Measurements from ENCODE around the gene MAOB.
A peak's percentile ranks its signal among the peaks of the same experiment; 100 is the strongest.

The MAOB gene

GRCh38 chrX:43845776-43846175 is 36.5 kb downstream of the MAOB start:
- Histone ChIP-seq H3K9me3 (no peaks in the 10 kb centered on the region), H3K4me1 (peaks cover 4% of the 10 kb centered on the region; the same call in 1 of the 2 replicates), H3K4me3 (no peak overlapping the region), H3K36me3 (replicated peaks) (no peaks in the 10 kb centered on the region), H3K27me3 (ENCODE audit: low read depth) (no peaks in the 10 kb centered on the region)
- in situ Hi-C loops (cut with MboI; ENCODE audit: low sequenced_read_pairs), result no loop called here
- DNase-seq (ENCODE audit: low spot score in 2 of 2), result no peak

DNA sequence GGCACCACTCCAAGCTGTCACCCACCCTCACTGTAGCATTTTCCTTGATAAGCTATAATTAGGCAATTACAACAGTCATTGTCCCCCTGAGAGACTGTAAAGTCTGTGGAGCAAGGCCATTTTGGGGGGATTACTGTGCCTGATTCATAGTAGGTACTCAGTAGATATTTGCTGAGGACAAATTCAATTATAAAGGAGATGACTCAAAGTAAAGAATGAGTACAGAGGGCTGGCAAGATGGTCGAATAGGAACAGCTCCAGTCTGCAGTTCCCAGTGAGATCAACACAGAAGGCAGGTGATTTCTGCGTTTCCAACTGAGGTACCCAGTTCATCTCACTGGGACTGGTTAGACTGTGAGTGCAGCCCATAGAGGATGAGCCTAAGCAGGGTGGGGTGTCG is 42.0 kb downstream of the MAOB start:
- Histone ChIP-seq H3K4me1 (peaks cover 3% of the 10 kb centered on the region; the same call in 1 of the 2 replicates), H3K36me3 (replicated peaks) (no peaks in the 10 kb centered on the region), H3K4me3 (no peak overlapping the region), H3K27me3 (ENCODE audit: low read depth) (no peaks in the 10 kb centered on the region), H3K9me3 (no peaks in the 10 kb centered on the region)
- in situ Hi-C loops (cut with MboI; ENCODE audit: low sequenced_read_pairs), result no loop called here
- no peak for DNase-seq (ENCODE audit: low spot score in 2 of 2)

GRCh38 chrX:43836435-43837184 is 45.6 kb downstream of the MAOB start:
- in situ Hi-C loops (cut with MboI; ENCODE audit: low sequenced_read_pairs), result loop anchor here (10.0 kb wide), 1 partner anchor 118 kb away; no protein-coding TSS in a partner anchor
- Histone ChIP-seq H3K27me3 (ENCODE audit: low read depth) (no peaks in the 10 kb centered on the region), H3K9me3 (no peaks in the 10 kb centered on the region), H3K4me3 (no peak overlapping the region), H3K4me1 (peaks cover 3% of the 10 kb centered on the region; the same call in 1 of the 2 replicates), H3K36me3 (replicated peaks) (no peaks in the 10 kb centered on the region)
- peak in 1 of 2 experiments; percentile 27 for DNase-seq (ENCODE audit: low spot score in 2 of 2)

- Histone ChIP-seq H3K9me3 (no peaks in the 10 kb centered on the region), H3K27me3 (ENCODE audit: low read depth) (no peaks in the 10 kb centered on the region), H3K36me3 (replicated peaks) (no peaks in the 10 kb centered on the region), H3K4me1 (peaks cover 3% of the 10 kb centered on the region; the same call in 1 of the 2 replicates), H3K4me3 (no peak overlapping the region)
- DNase-seq (ENCODE audit: low spot score in 2 of 2), result no peak
- in situ Hi-C loops (cut with MboI; ENCODE audit: low sequenced_read_pairs), result loop anchor here (10.0 kb wide), 1 partner anchor 119 kb away; no protein-coding TSS in a partner anchor
Measured at GRCh38 chrX:43835559-43835958, 46.7 kb downstream of the MAOB start.

DNA sequence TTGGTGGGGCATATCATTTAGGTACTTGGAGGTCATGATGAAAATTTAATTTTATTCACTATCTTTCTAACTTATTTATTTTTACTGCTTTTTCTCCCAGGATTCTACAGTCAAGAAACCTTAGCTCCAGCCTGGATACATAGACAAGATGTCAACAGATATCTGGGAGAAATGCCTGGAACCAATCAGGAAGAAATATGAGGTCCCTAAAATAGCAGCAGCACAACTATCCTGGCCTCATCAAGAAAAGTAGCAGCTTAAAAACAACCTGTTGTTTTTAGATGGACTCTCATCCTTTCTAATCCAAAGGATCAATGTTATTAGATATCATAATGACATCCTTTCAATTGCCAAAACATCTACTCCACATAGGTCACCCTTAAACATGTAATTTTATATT is 54.5 kb downstream of the MAOB start:
- no peaks in the 10 kb centered on the region for H3K9me3 ChIP-seq
- no peaks in the 10 kb centered on the region for H3K36me3 ChIP-seq (replicated peaks)
- 0 out of 2 replicates have a peak, but pooled peaks cover 2% of the 10 kb centered on the region for H3K27me3 ChIP-seq (ENCODE audit: low read depth)
- H3K4me1 ChIP-seq, result no peaks in the 10 kb centered on the region
- in situ Hi-C loops (cut with MboI; ENCODE audit: low sequenced_read_pairs), result no loop called here
- H3K4me3 ChIP-seq, result no peak overlapping the region
- DNase-seq (ENCODE audit: low spot score in 2 of 2), result no peak

DNA sequence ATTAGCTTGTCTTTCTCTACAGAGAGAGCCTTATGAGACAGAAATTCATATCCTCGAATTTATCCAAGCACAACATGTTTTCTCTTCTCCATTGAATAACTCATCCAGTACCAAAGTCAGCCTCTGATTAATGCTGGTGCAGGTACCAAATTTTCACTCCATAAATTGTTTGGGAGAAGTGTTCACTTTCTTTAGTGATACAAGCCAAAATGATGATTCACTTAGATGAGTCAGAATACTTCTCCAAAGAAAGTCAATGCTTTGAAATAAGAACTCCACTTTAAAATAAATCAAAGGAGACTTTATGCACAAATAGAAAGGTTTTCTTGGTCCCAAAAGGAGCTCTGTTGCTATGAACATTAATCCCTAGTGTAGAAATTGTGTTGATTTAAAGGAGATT is 60.2 kb downstream of the MAOB start:
- in situ Hi-C loops (cut with MboI; ENCODE audit: low sequenced_read_pairs), result no loop called here

DNA sequence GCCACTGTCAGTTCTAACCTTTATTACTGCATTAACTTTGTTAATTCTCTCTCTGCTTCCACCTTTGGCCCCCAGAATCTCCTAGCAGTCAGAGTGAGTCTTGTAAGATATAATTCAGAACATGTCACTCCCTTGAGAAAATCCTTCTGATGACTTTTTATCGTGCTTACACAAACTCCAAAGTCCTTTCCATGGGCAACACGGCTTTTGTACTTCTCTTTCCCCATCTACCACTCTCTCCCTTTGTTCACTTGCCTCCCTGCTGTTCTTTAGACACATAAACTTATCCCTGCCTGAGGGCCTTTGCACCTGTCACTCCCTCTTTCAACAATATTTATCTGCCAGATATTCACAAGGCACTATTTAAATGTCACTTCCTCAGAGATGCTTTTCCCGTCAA is 64.8 kb downstream of the MAOB start:
- Histone ChIP-seq H3K4me3 (no peak overlapping the region), H3K27me3 (ENCODE audit: low read depth) (no peaks in the 10 kb centered on the region; the same call in 1 of the 2 replicates), H3K4me1 (no peaks in the 10 kb centered on the region), H3K36me3 (replicated peaks) (no peaks in the 10 kb centered on the region), H3K9me3 (no peaks in the 10 kb centered on the region)
- DNase-seq (ENCODE audit: low spot score in 2 of 2), result peak in 1 of 2 experiments; percentile 16
- in situ Hi-C loops (cut with MboI; ENCODE audit: low sequenced_read_pairs), result no loop called here

More for the DNA sequence above, 60.2 kb downstream of the MAOB start:
- Histone ChIP-seq H3K4me3 (no peak overlapping the region), H3K9me3 (no peaks in the 10 kb centered on the region), H3K27me3 (ENCODE audit: low read depth) (no peaks in the 10 kb centered on the region; the same call in 1 of the 2 replicates), H3K4me1 (no peaks in the 10 kb centered on the region), H3K36me3 (replicated peaks) (no peaks in the 10 kb centered on the region)
- DNase-seq (ENCODE audit: low spot score in 2 of 2), result no peak

- DNase-seq (ENCODE audit: low spot score in 2 of 2), result no peak
- Histone ChIP-seq H3K4me3 (no peak overlapping the region), H3K4me1 (no peaks in the 10 kb centered on the region), H3K27me3 (ENCODE audit: low read depth) (no peaks in the 10 kb centered on the region; the same call in 1 of the 2 replicates), H3K36me3 (replicated peaks) (no peaks in the 10 kb centered on the region), H3K9me3 (no peaks in the 10 kb centered on the region)
- in situ Hi-C loops (cut with MboI; ENCODE audit: low sequenced_read_pairs), result no loop called here
Measured at GRCh38 chrX:43815209-43815608, 67.0 kb downstream of the MAOB start.

DNA sequence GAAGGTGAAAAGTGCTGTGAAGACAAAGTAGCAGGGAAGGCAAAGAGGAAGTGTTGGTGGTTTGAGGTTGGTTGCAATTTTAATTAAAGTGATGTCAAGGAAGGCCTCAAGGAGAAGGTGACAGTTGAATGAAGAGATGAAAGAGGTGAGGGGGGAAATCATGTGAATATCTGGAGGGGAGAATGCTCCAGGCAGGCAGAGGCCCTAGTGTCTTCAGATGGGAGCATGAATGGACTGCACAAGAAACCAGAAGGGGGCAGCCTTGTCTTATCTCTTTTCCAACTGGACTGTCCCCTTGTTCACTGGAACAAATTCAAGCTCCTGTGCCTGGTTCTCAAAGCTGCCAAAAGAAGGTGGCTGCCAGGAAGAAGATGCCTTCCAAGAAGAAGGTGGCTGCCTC is 68.4 kb downstream of the MAOB start:
- in situ Hi-C loops (cut with MboI; ENCODE audit: low sequenced_read_pairs), result no loop called here
- Histone ChIP-seq H3K36me3 (replicated peaks) (no peaks in the 10 kb centered on the region), H3K27me3 (ENCODE audit: low read depth) (no peaks in the 10 kb centered on the region; the same call in 1 of the 2 replicates), H3K9me3 (no peaks in the 10 kb centered on the region), H3K4me1 (no peaks in the 10 kb centered on the region), H3K4me3 (no peak overlapping the region)
- DNase-seq (ENCODE audit: low spot score in 2 of 2), result peak; percentile 6 to 40

DNA sequence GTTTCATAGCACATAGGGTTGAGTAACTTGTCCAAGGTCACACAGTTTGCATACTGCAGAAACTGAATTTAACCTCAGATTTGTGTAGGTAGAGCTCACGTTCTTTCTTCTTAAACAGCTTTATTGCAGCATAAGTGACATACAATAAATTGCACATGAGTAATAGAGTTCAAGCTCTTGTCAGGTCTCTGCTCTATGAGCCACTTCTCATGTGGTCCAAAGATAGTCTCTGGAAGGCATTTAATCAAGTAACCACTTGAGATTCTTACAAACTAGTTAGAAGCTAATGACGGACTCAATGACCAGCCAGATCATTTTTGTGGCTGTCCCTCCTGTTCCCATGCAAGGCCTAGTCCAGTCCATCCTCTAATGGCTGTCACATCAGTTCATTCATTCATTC is 68.9 kb downstream of the MAOB start:
- no peak for DNase-seq (ENCODE audit: low spot score in 2 of 2)
- no peaks in the 10 kb centered on the region for H3K4me1 ChIP-seq
- no peak overlapping the region for H3K4me3 ChIP-seq
- in situ Hi-C loops (cut with MboI; ENCODE audit: low sequenced_read_pairs), result no loop called here
- no peaks in the 10 kb centered on the region; the same call in 1 of the 2 replicates for H3K27me3 ChIP-seq (ENCODE audit: low read depth)
- H3K9me3 ChIP-seq, result no peaks in the 10 kb centered on the region
- no peaks in the 10 kb centered on the region for H3K36me3 ChIP-seq (replicated peaks)

- in situ Hi-C loops (cut with MboI; ENCODE audit: low sequenced_read_pairs), result no loop called here
- H3K4me1 ChIP-seq, result no peaks in the 10 kb centered on the region
- no peak overlapping the region for H3K4me3 ChIP-seq
- DNase-seq (ENCODE audit: low spot score in 2 of 2), result no peak
- H3K9me3 ChIP-seq, result no peaks in the 10 kb centered on the region
- H3K27me3 ChIP-seq (ENCODE audit: low read depth), result no peaks in the 10 kb centered on the region
- H3K36me3 ChIP-seq (replicated peaks), result no peaks in the 10 kb centered on the region
Measured at GRCh38 chrX:43809463-43809862, 72.8 kb downstream of the MAOB start.

DNA sequence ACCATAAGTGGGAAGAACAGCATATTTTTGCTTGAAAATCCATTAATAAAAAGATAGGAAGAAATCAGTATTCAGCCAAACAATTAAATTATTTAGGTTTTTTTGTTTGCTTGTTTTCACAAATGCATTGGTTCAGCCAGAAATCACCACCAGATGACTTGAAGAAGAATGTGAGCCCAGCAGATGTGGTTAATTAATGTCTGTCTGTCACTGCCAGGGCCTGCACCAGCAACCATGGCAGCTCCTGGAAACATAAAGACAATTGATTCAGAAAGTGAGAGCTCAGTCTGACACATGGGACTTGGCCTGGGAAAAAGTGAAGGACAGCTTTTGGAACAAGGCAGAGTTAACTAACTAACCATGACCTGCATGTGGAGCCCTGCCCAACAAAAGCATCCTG is 74.0 kb downstream of the MAOB start:
- in situ Hi-C loops (cut with MboI; ENCODE audit: low sequenced_read_pairs), result no loop called here
- Histone ChIP-seq H3K4me1 (no peaks in the 10 kb centered on the region), H3K36me3 (replicated peaks) (no peaks in the 10 kb centered on the region), H3K27me3 (ENCODE audit: low read depth) (no peaks in the 10 kb centered on the region), H3K9me3 (no peaks in the 10 kb centered on the region), H3K4me3 (no peak overlapping the region)
- DNase-seq (ENCODE audit: low spot score in 2 of 2), result no peak

DNA sequence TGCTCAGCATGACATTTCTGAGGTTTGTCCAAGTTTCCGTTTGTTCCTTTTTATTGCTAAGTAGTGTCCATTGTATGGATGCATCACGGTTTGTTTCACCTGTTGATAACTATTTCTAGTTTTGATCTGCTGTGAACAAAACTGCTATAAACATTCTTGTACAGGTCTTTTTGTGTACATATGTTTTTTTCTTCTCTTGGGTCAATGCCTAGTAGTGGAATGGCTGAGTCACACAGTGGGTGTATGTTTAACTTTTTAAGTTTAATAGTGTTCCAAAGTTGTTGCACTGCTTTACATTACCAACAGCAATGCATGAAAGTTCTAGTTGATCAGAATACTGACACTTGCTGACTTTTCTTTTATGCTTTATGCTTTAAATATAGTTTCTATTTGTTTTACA is 76.7 kb downstream of the MAOB start:
- no peak for DNase-seq (ENCODE audit: low spot score in 2 of 2)
- no peak overlapping the region for H3K4me3 ChIP-seq
- no peaks in the 10 kb centered on the region for H3K27me3 ChIP-seq (ENCODE audit: low read depth)
- no peaks in the 10 kb centered on the region for H3K9me3 ChIP-seq
- in situ Hi-C loops (cut with MboI; ENCODE audit: low sequenced_read_pairs), result no loop called here
- no peaks in the 10 kb centered on the region for H3K4me1 ChIP-seq
- H3K36me3 ChIP-seq (replicated peaks), result no peaks in the 10 kb centered on the region

DNA sequence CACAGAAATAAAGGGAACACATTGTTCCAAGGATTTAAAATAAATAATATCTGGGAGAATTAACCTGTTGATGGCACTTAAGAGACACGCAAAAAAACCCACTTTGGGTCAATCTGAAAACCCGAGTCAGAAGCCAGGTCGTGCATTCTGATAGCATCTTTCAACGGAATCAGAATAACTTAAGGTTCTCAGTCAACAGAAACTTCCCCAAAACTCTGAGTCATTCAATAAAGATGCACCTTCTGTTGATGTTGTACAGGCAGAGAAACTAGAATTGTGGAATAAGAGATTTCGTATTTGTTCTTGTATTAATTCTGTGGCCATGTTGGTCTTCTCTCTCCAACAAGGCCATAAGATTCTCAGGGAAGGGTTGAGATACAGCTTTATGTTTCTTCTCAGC is 78.2 kb downstream of the MAOB start:
- Histone ChIP-seq H3K36me3 (replicated peaks) (no peaks in the 10 kb centered on the region), H3K9me3 (no peaks in the 10 kb centered on the region), H3K27me3 (ENCODE audit: low read depth) (no peaks in the 10 kb centered on the region), H3K4me3 (no peak overlapping the region), H3K4me1 (no peaks in the 10 kb centered on the region; the same call in 1 of the 2 replicates)
- DNase-seq (ENCODE audit: low spot score in 2 of 2), result no peak
- in situ Hi-C loops (cut with MboI; ENCODE audit: low sequenced_read_pairs), result no loop called here

Measured in HAP-1 (cell line).